Stomach (tissue), 4 donors: Measurements from ENCODE around the gene TYW3.

Source experiments
- CTCF ChIP-seq, 7 experiments: fragments of 450-650 bp in 4 of 7; fragments of 200-600 bp in 3 of 7; sonication (generic) in 3 of 7; IDR thresholded peaks; one replicate each; pipeline ENCODE4 v1.5.1; 2016 to 2019; ENCODE audit warnings: antibody characterized with exemption in 7 of 7, control low read depth in 2 of 7, mild to moderate bottlenecking in 1 of 7
- EP300 ChIP-seq: sonication (generic); formaldehyde crosslinking; IDR thresholded peaks from one replicate; pipeline ENCODE4 v1.6.1; 2017; ENCODE audit warnings: antibody characterized with exemption
- POLR2A ChIP-seq, 4 donors: fragments of 450-650 bp; IDR thresholded peaks; one replicate each; pipeline ENCODE4 v1.6.1; 2016; ENCODE audit warnings: antibody characterized with exemption in 4 of 4, control low read depth in 2 of 4, mild to moderate bottlenecking in 1 of 4, moderate library complexity in 1 of 4

DNA sequence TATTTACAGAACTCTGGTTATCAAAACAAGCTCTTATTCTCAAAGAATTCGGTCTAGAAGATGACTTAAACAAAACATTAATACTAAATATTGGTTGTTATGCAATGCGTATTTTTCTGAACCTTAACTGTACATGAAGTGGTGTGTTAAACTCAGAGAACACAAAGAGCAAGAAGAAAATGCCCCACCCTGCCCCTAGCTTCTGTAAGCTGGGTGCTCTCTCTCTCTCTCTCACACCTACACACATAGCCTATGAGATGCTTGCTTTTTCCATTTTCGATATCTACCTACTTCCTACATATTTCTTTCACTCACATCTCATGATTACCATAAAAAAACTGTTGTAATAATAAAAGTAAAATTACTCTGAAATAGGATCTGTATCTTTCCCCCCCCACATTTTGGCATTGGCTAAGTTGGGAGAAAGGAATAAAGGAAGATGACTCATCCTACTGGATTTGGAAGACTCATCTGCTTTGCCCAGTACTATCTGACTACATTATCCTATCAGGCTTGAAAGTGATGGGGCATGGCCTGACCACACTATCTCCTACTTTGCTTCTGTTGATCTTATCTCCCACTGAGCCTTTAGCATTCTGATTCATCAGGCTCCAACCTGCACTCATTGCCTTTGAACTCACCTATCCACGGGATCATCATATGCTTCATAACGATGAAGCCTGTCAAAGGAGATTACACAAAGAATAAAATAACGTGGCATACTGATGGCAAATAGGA lies 3.0 kb upstream of the TYW3 start:
- TF ChIP-seq CTCF (IDR thresholded peaks at IDR 0.05) (no peak), POLR2A (IDR thresholded peaks at IDR 0.05) (no peak), EP300 (no peak)
